GM11168 (cell line): ENCODE data around the gene GALNT5.
"Not testable (repeated sequence)": the region's sequence is repeated elsewhere in the genome, so short reads cannot be mapped to it uniquely, and the experiment has no call there.

Experiments
- in situ Hi-C: fragments of 300-500 bp; cut with MboI; formaldehyde crosslinking; loops from one replicate; pipeline ENCODE4 v1.12.0; 2022; ENCODE audit warnings: low sequenced_read_pairs; ENCODE audit not compliant: unreplicated experiment

The GALNT5 gene

DNA sequence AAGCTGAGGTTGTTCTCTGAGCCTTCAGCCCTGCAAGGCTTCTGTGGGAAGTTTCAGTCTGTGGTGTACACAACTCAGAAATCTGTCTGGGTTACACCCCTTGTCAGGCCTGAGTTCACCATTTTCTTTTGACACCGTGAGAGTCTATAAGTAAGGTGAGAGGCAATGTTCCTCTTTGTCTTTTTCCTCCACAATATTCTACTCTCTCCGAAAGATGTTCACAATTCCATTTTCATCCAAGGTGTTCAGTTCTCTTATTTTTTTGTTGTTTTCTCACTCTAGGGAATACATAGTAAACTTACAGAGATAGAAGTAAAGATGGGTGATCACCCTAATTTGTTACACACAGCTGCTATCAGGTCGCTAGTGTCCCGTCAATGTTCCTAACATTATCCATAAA is 64.9 kb downstream of the GALNT5 start:
- in situ Hi-C loops, result loop anchor here (10.0 to 25.0 kb wide), 4 partner anchors 162 to 690 kb away; no protein-coding TSS in a partner anchor

DNA sequence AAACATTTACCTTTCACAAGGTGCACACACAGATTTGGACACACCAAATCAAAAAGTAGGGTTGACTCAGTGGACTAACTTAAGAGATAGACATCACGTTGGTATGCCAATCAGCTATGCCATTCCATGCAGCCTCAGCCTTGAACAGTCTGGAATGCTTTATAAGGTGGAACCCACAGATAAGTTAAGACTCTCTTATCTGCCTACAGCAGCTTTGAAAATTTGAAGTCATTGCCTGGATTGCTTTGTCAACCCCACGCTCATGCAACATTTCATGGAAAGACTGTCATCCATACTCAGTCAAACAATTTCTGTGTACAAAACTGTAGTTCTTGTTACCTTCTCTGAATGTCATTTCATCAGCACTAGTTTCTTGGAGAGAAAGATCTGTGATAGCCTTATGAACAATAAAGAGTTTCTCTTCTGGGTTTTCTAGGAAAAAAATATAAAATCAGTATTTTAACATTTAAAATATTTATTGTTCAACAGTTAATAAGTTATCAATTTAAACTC is 66.9 kb downstream of the GALNT5 start:
- in situ Hi-C loops, result loop anchor here (10.0 to 25.0 kb wide), 4 partner anchors 160 to 688 kb away; no protein-coding TSS in a partner anchor

DNA sequence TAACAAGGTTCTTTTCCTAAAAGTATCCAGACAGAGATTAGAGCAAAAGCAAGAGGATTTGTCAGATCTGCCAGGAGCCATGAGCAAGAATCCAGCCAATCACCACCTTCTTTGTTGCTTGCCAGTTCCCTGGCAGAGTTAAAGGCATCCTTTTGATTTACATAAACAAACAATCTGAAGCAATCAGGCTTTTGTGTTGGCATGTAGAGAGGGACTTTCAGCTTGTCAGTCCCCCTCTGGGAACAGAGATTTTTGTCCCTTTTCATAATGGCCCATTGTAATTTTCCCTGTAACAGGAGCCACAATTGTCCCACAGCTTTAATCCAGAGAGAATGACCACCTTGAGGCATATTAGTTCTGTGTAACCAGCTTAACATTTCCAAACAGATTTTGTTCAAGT is 68.3 kb downstream of the GALNT5 start, which contains the start of gene ERMN:
Gene ERMN, minus strand, starts transcription at position 39 of the 400 bp plus-strand sequence. CDS start 182 bp downstream, outside the sequence.
- in situ Hi-C loops, result loop anchor here (10.0 kb wide), 1 partner anchor 159 kb away; no protein-coding TSS in a partner anchor

DNA sequence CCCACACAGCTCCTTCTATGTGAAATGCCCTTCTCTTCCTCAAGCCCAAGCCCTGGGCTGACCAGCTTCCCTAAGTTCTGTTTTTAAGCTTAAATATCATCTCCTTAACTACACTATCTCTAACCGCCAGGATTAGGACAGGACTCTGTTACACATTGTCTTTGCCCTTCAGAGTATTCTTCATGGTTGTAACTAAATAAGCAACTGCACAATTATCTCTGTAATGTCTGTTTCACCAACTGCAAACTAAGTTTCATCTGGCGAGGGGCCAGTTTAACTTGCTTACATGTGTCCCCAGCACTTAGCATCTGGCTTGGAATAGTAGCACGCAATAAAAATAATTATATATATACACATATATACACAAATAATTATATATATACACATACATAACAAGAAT is 69.2 kb downstream of the GALNT5 start:
- in situ Hi-C loops, result loop anchor here (10.0 kb wide), 1 partner anchor 158 kb away; no protein-coding TSS in a partner anchor

DNA sequence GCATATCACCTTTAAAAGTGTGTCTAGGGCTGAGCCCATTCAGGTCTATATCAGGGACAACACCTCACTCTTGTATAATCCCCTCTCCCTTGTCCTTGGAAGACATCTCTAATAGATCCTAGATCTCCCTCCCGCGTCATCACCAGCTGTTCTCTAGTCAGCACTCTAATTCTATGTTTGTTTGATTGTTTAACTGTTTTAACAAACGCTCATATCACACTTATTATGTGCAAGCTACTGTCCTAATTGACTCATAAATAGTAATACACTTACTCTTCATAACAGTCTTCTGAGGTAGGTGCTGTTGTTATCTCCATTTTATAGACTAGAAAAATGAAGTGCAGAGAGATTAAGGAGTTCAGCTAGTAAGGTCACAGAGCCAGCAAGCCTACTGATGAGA is 69.7 kb downstream of the GALNT5 start:
- in situ Hi-C loops, result loop anchor here (10.0 kb wide), 1 partner anchor 158 kb away; no protein-coding TSS in a partner anchor

DNA sequence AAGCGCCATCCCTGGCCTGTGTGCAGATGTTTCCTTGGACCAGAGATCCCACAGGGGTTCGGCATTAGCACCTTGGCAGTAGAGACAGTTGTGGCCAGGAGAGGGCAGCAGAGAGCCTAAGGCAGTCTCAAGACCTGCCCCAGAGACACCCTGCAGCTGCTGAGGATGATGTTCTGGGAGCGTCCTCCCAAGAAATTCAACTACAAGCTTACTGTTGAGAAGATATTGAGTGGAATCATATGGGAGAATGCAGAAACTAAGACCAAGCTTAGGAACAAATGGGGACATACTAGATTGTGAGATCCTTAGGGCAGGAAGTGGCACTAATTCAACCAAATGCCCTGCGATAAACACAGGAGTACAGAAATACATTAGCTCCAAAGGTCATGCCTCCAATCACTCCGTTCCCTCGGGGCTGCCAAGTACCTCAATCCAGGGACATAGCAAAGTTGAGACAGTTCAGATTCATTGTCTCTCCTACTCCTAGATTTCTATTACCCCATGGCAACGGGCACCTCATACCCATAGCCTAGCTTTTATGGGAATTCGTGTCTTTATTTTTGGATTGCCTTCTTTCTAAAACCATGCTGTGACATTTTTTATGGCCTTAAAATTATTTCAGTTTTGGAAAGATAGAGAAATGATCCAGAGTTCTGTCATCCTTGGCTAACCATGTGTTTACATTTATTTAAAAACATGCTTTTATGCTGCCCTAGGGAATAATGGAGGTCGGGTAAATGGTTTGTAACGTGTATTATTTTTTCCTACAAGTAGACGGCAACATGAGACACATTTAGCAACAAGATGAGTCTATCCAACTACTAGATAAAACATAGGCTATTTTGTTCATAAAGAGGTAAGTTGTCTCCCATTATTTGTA is 70.4 kb downstream of the GALNT5 start:
- in situ Hi-C loops, result loop anchor here (10.0 kb wide), 1 partner anchor 157 kb away; no protein-coding TSS in a partner anchor

DNA sequence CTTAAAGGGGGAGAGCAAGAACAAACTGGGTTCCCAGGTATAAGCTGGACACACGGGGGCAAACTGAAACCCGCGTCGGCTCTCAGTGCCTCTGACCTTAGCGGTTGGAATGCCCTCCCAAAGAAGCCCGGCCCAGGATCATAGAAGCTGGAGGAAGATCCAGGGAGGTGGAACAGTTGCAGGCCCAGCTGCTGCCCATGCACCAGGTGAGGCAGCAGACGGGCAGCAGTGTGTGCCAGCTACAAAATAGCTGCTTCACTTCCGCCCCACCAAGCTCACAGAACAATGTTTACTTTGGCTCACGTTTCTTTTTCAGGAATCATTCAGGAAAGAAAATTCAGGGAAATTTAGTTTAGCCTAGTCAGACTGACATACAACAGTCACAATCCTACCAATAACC is 72.0 kb downstream of the GALNT5 start:
- in situ Hi-C loops, result loop anchor here (10.0 kb wide), 1 partner anchor 155 kb away; no protein-coding TSS in a partner anchor

DNA sequence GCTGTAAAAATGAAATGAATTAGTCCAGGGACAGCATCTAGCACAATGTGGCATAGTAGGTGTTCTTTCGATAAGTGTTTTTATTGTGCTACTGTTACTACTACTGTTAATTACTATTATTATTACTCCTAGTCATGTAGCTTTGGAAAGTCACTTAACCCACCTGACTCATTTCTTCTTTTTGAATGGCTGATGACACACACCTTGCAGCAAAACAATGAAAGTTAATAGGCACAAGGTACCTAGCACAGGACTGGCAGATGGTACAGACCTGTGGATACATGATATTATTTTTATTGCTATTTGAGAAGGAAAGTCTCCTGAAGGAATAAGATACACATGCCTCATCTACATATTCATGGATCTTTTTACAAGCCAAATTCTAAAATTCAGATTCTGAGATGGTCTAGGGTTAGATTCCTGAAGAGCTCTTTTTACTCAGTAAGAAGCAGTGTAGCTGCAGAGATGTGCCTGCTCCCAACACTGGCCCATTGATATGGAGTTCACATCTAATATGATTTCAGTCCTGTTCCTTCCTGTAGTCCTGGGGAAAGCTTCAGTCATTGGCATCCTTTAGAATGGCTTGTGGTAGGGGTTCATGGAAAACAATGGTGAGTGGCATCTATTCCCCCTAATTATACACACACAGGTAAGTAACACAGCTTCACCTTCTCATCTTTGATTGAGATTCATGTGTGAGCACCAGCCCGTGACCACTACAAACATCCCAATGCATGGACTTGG is 76.0 kb downstream of the GALNT5 start:
- in situ Hi-C loops, result loop anchor here (10.0 kb wide), 1 partner anchor 91 kb away; no protein-coding TSS in a partner anchor

DNA sequence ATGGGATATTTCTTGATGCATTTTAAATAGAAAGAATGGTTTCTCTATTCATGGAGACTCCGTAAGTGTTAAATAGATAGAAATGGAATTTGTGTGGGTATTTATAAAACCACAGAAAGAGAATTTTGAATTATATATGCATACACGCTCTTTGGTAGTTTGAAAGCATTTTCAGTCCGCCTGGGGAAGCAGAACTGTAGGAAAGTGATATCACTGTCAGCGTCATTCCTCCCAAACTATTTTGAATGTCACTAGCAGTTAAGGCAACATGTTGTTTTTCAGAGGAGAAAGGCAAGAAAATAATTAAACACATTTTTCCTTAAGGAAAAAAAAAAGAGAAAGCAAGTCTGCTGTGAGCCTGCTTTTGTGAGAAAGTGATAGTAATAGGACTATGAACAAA is 76.8 kb downstream of the GALNT5 start:
- in situ Hi-C loops, result loop anchor here (10.0 kb wide), 1 partner anchor 90 kb away; no protein-coding TSS in a partner anchor

DNA sequence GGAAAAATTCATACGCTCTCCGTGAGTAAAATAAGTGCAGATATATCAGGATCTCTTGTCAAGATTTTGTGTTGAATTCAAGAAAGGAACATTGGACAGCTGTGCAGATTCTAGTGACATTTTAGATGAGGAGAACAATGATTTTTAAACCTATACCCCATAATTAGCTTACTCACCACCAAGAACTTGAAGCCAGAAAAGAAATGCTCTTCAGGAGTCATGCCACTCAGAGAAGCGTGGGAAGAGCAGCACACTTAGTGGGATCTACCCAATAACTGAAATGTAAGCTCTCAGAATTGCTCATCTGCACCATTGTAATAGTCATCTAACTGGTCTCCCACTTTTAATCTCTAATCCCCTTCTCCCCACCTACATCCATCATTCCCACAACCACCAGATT is 77.3 kb downstream of the GALNT5 start:
- in situ Hi-C loops, result loop anchor here (10.0 kb wide), 1 partner anchor 90 kb away; no protein-coding TSS in a partner anchor

DNA sequence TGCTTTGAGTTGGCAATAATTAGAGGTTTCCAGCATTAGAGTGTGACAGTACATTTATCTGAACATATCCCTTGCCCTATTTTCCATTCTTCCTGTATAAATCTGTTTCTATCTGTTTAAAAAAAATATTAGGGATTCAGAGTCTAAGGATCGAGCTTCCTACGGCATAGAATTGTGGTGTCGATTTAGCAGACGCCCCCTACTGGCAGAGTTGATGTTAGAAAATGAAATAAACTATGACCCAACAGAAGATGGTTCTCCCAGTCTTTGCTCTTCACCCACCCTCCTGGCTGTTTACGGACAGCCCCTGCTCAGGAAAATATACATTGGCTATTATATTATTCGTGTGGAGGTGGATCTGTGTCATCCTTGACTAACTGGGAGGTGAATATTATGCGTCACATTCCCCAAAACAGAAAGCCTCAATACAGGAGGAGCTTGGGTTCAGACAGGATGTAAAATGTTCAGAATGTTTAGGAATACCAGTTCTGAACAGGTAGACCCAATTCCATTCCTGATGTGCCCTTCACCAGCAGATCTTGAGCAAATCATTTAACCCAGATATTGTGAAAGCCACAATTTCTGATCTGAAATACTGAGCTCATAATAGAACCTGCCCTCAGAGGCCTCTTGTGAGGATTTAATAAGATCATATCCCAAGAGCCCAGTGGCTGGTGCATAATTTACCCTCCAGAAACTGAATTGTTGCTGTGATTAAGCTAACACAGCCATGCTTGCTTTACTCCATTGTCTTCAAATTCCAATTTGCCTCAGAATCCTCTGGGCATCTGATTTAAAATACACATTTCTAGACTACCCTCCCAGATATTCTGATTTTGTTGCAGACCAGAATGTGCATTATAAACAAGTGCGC is 78.9 kb downstream of the GALNT5 start:
- in situ Hi-C loops, result loop anchor here (10.0 kb wide), 1 partner anchor 88 kb away; no protein-coding TSS in a partner anchor

DNA sequence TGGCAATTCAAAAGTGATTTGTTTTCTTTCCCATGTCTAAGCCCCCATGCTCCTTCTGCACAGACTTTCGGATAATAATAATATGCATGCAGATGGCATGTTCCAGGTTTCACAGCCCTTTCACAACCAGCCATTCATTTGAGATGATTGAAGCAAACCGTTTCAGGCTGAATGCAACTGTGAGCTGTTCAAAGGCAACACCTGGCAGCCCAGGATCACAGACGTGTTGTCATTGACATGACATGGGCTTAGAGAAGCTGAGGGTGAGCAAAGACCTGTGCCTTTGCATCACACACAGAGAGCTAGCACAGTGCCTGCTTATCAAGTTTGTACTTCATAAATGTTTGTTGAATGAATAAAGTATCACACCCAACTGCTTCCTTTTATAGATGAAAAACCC is 80.5 kb downstream of the GALNT5 start:
- in situ Hi-C loops, result loop anchor here (10.0 kb wide), 1 partner anchor 87 kb away; no protein-coding TSS in a partner anchor

DNA sequence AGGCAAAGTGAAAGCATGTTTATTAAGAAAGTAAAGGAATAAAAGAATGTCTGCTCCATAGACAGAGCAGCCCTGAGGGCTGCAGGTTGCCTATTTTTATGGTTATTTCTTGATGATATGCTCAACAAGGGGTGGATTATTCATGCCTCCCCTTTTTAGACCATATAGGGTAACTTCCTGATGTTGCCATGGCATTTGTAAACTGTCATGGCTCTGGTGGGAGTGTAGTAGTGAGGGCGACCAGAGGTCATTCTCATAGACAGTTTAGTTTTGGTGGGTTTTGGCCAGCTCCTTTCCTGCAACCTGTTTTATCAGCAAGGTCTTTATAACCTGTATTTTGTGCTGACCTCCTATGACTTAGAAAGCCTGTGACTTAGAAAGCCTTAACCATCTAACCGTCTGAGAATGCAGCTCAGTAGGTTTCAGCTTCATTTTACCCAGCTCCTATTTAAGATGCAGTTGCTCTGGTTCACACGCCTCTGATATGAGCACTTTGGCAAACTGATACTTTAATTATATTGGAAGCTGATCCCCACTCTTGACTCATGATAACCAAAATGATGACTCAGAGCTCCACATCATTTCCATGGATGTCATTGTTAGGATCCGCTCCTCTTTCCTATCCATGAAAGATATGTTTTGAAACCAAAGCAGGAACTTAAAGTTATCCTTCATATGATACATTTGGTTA is 82.6 kb downstream of the GALNT5 start:
- in situ Hi-C loops, result loop anchor here (10.0 kb wide), 1 partner anchor 85 kb away; no protein-coding TSS in a partner anchor

DNA sequence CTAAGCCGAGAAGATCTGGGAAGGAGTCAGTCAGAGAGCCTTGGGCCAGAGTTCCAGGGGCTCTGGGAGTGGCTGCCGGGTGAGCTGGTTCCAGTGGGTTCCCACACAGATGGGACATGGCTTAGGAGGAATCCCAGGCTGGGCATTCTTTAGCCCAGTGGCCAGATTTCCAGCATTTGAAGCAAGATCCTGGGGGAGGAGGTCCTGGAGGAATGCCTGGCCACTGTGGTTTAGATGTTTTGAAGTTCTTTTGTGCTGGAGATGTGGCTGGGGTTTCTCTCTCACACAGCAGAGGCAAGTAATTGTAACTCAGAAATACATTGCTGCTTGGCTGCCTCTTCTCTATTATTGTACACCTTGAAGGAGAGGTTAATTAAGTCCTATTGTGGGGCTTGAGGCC is 83.9 kb downstream of the GALNT5 start:
- in situ Hi-C loops, result not testable (repeated sequence)

DNA sequence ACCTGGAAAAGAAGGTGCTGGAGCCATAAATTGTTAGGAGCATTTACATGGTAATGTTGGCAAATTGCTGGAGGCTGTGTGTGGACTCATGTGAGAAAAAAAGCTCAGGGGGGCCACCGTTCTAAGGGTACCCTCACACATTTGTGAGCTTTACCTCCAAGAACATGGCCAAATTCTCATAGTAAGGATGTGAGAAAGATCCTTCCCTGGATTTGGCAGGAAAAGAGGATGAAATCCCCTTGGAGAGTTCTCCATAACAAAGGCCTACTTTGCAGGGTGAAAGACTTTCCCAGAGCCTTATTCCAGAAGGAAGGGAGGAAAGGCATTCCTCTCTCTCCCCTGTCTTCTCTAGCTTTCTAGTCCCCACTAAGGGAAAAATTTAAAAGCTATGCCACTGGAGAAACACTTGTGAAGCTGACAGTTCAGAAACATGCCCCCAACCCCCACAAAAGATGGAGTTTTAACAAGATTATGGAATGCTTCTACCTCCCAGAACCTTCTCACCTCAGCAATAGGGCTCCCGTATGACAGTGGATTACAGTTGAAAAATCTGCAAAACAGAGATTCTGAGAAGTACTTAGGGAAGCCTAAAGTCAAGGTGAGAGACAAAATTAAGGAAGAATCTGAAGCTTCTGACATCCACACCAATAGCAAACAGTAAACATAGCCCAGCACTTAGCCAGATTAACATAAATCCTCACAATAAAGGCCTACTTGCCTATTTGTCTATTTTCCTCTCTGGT is 88.3 kb downstream of the GALNT5 start:
- in situ Hi-C loops, result no loop called here

DNA sequence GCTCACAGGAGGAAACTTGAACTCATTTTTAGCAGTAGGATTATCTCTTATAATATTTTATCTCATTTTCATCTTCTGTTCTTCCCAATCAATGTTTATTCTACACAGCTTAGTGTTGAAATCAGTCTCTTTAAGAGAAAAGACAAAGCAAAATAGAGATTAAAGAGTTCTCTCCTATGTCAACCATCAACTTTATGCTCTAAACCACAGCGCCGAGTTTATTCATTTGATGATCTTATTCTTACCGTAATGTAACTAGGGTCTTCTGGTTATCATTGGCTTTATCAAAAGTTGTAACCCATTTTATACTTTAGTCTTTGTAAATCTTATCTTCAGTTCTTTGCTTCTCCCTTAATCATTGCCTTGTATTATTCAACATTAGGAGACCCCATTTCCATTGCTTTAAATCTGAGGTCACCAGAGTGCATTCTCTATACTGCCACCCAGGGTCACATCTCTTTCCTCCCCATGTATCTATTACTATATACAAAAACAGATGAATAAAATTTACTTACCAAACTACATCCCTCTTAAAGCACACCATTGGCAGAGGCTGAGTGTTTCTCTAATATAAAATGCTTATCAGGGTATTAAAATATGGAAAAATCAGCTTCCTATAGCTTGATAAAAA is 90.9 kb downstream of the GALNT5 start:
- in situ Hi-C loops, result no loop called here

DNA sequence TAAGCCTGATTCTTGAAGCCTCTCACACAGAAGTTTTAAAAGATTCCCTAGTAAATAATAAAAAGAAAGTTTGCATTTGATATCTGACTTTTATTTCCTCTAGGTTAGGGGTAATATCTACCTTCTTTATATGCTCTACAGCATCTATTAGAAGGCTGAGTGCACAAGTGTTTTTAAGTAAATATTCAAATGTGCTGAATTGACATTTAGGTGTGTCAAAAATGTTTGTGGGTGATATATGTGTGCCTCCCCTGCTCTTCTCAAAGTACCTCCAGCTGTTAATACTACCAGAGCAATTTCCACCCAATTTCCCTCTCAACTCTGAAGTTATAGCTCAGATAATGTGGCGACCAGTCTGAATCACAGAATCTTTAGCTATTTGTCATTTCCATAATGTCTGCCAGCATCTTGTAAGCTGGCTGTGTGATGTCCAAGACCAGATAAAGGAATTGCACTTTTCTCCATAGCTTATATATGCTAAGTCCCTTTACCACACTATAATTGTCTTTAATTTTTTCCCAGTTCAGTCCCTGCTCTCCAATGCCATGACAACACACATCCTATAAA is 92.5 kb downstream of the GALNT5 start:
- in situ Hi-C loops, result no loop called here
